A673 (cell line): ENCODE measurements around the gene GALP.
A peak's percentile ranks its signal among the peaks of the same experiment; 100 is the strongest.
"Not testable (repeated sequence)": the region's sequence is repeated elsewhere in the genome, so short reads cannot be mapped to it uniquely, and the experiment has no call there.

Source experiments
- EZH2 ChIP-seq: fragments of 200-600 bp; sonication (generic); IDR thresholded peaks from 2 replicates; pipeline ENCODE4 v1.6.1; 2017; ENCODE audit warnings: borderline replicate concordance, low read depth, mild to moderate bottlenecking, mixed read lengths, antibody characterized with exemption, low read length; ENCODE audit not compliant: poor library complexity, severe bottlenecking
- TF ChIP-seq, protein P1 (sequence below): fragments of 300-800, 200-600 bp; sonication (generic); conservative IDR thresholded peaks from 2 replicates; pipeline ENCODE4 v1.5.1; 2017; ENCODE audit warnings: low read depth, mild to moderate bottlenecking, antibody characterized with exemption, low read length, moderate library complexity, mixed read lengths

DNA sequence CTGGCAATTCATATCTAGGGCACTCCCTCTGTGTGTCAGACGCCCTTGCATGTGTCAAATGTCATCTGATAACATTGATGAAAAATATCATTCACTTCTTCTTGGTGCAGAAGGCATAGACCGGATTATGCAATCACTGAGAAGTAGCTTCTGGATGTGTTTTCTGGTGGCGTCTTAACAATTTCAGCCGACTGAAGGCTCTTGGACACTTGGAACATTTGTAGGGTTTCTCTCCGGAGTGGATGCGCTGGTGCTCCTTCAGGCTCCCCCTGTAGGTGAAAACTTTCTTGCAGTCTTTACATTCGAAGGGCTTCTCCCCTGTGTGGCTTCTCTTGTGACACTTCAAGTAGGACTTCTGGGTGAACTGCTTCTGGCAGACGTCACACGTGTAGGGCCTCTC, 45.6 kb downstream of the GALP start:
- TF ChIP-seq, protein P1, sequence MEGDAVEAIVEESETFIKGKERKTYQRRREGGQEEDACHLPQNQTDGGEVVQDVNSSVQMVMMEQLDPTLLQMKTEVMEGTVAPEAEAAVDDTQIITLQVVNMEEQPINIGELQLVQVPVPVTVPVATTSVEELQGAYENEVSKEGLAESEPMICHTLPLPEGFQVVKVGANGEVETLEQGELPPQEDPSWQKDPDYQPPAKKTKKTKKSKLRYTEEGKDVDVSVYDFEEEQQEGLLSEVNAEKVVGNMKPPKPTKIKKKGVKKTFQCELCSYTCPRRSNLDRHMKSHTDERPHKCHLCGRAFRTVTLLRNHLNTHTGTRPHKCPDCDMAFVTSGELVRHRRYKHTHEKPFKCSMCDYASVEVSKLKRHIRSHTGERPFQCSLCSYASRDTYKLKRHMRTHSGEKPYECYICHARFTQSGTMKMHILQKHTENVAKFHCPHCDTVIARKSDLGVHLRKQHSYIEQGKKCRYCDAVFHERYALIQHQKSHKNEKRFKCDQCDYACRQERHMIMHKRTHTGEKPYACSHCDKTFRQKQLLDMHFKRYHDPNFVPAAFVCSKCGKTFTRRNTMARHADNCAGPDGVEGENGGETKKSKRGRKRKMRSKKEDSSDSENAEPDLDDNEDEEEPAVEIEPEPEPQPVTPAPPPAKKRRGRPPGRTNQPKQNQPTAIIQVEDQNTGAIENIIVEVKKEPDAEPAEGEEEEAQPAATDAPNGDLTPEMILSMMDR, result peak; percentile 52
- not testable (repeated sequence) for TF ChIP-seq EZH2
